Transverse colon (tissue), 4 donors: Measurements from ENCODE around the gene LIN37.

Source experiments
- CTCF ChIP-seq, 5 experiments: fragments of 200-600 bp in 3 of 5; fragments of 450-650 bp in 2 of 5; sonication (generic) in 3 of 5; IDR thresholded peaks; 1 replicate in 2 of 5; 2 replicates in 3 of 5; pipeline ENCODE4 v1.5.1; 2016 to 2017; ENCODE audit warnings: antibody characterized with exemption in 5 of 5, inconsistent platforms in 3 of 5, mild to moderate bottlenecking in 2 of 5, moderate library complexity in 1 of 5
- POLR2A ChIP-seq: fragments of 450-650 bp; IDR thresholded peaks from one replicate; pipeline ENCODE4 v1.6.1; 2016; ENCODE audit warnings: antibody characterized with exemption, mild to moderate bottlenecking, moderate library complexity
- POLR2AphosphoS5 ChIP-seq, 3 donors: sonication (generic); formaldehyde crosslinking; IDR thresholded peaks; one replicate each; pipeline ENCODE4 v1.6.1; 2016; ENCODE audit warnings: antibody characterized with exemption in 3 of 3

GRCh38 chr19:35702223-35703012 is 46.0 kb upstream of the LIN37 start:
- no peak for TF ChIP-seq CTCF (IDR thresholded peaks at IDR 0.05)
- TF ChIP-seq POLR2A: peak; percentile 25
- peak in 1 of 3 donors; percentile 63 for TF ChIP-seq POLR2AphosphoS5 (IDR thresholded peaks at IDR 0.05)
